GM12864 (cell line): ENCODE measurements around the gene RCOR3.

Experiments
- DNase-seq: peaks from one replicate; pipeline ENCODE4 v3.0.0-alpha.2; 2011; ENCODE audit warnings: low read depth
- H3K4me3 ChIP-seq: 2 replicates; pipeline ENCODE4 v1.5.1; 2011; ENCODE audit warnings: mild to moderate bottlenecking, low read depth, low read length, control low read depth
- CTCF ChIP-seq: IDR thresholded peaks from 2 replicates; pipeline ENCODE4 v1.5.1; 2011; ENCODE audit warnings: low read depth, mild to moderate bottlenecking, moderate library complexity, low read length, control low read depth, inconsistent platforms; ENCODE audit errors: missing control alignments

Gene RCOR3

GRCh38 chr1:211279340-211279739 lies 20.2 kb downstream of the RCOR3 start:
- no peak for TF ChIP-seq CTCF
- no peak for DNase-seq
- no peak overlapping the region for H3K4me3 ChIP-seq

GRCh38 chr1:211280910-211281309 lies 21.7 kb downstream of the RCOR3 start:
- DNase-seq, result no peak
- TF ChIP-seq CTCF, result no peak
- no peak overlapping the region for H3K4me3 ChIP-seq

GRCh38 chr1:211281320-211282022 lies 22.3 kb downstream of the RCOR3 start:
- DNase-seq, result no peak
- TF ChIP-seq CTCF, result no peak
- H3K4me3 ChIP-seq, result no peak overlapping the region

GRCh38 chr1:211282023-211282373 lies 22.8 kb downstream of the RCOR3 start:
- no peak for TF ChIP-seq CTCF
- DNase-seq, result no peak
- H3K4me3 ChIP-seq, result no peak overlapping the region

- DNase-seq, result no peak
- no peak overlapping the region for H3K4me3 ChIP-seq
- TF ChIP-seq CTCF, result no peak
Observed at GRCh38 chr1:211285196-211285595, 26.0 kb downstream of the RCOR3 start.

GRCh38 chr1:211287218-211287617 lies 28.1 kb downstream of the RCOR3 start:
- no peak for TF ChIP-seq CTCF
- no peak overlapping the region for H3K4me3 ChIP-seq
- no peak for DNase-seq

GRCh38 chr1:211292411-211292810 lies 33.2 kb downstream of the RCOR3 start:
- H3K4me3 ChIP-seq, result no peak overlapping the region
- no peak for DNase-seq
- no peak for TF ChIP-seq CTCF
